ENCODE results near the gene TMEM171. TPM values are rescaled to one million over a fixed set of nuclear protein-coding genes. Genes with fewer than 3 reads are reported as not detected.

TMEM171 gene
- total RNA-seq, 1 donor from 2014 or later: not detected

GRCh38 chr5:73155271-73156222 lies 35.2 kb downstream of the TMEM171 start:
- ATAC-seq (no peak), DNase-seq (no peak)
- Histone ChIP-seq H3K9me3 (no peaks in the 10 kb centered on the region), H3K27ac (no peak overlapping the region), H3K36me3 (no peaks in the 10 kb centered on the region), H3K4me3 (no peak overlapping the region), H3K27me3 (ENCODE audit: low read depth) (peaks cover 12% of the 10 kb centered on the region), H3K4me1 (no peaks in the 10 kb centered on the region)
- no peak for TF ChIP-seq CTCF (IDR thresholded peaks at IDR 0.05)
- intact Hi-C loops (cut with DNase I): no loop called here

- H3K4me3 ChIP-seq: no peak overlapping the region
- DNase-seq (no peak), ATAC-seq (no peak)
- H3K9me3 ChIP-seq: no peaks in the 10 kb centered on the region
- no peak for TF ChIP-seq CTCF (IDR thresholded peaks at IDR 0.05)
- H3K36me3 ChIP-seq: no peaks in the 10 kb centered on the region
- peaks cover 20% of the 10 kb centered on the region for H3K27me3 ChIP-seq (ENCODE audit: low read depth)
- intact Hi-C loops (cut with DNase I): no loop called here
- H3K4me1 ChIP-seq: no peaks in the 10 kb centered on the region
- no peak overlapping the region for H3K27ac ChIP-seq
These were observed 37.3 kb downstream of the TMEM171 start for GRCh38 chr5:73157414-73158303.

- H3K27ac ChIP-seq: no peak overlapping the region
- ATAC-seq (no peak), DNase-seq (no peak)
- no peaks in the 10 kb centered on the region for H3K9me3 ChIP-seq
- H3K4me3 ChIP-seq: no peak overlapping the region
- intact Hi-C loops (cut with DNase I): no loop called here
- TF ChIP-seq CTCF (IDR thresholded peaks at IDR 0.05): no peak
- H3K27me3 ChIP-seq (ENCODE audit: low read depth): peaks cover 20% of the 10 kb centered on the region
- H3K4me1 ChIP-seq: no peaks in the 10 kb centered on the region
- H3K36me3 ChIP-seq: no peaks in the 10 kb centered on the region
These were observed 37.9 kb downstream of the TMEM171 start for GRCh38 chr5:73158313-73158712.

GRCh38 chr5:73160239-73160671 lies 39.9 kb downstream of the TMEM171 start:
- no peak for TF ChIP-seq CTCF (IDR thresholded peaks at IDR 0.05)
- Histone ChIP-seq H3K36me3 (no peaks in the 10 kb centered on the region), H3K27ac (no peak overlapping the region), H3K4me3 (no peak overlapping the region), H3K27me3 (ENCODE audit: low read depth) (peaks cover 20% of the 10 kb centered on the region), H3K9me3 (no peaks in the 10 kb centered on the region), H3K4me1 (no peaks in the 10 kb centered on the region)
- ATAC-seq: no peak
- intact Hi-C loops (cut with DNase I): no loop called here
- DNase-seq: no peak

GRCh38 chr5:73170522-73170921 lies 50.1 kb downstream of the TMEM171 start:
- DNase-seq (no peak), ATAC-seq (no peak)

More at GRCh38 chr5:73170522-73170921, 50.1 kb downstream of the TMEM171 start:
- intact Hi-C loops (cut with DNase I): no loop called here
- no peaks in the 10 kb centered on the region for H3K9me3 ChIP-seq
- H3K4me3 ChIP-seq: no peak overlapping the region
- peaks cover 8% of the 10 kb centered on the region for H3K27me3 ChIP-seq (ENCODE audit: low read depth)
- H3K27ac ChIP-seq: no peak overlapping the region
- no peaks in the 10 kb centered on the region for H3K4me1 ChIP-seq
- TF ChIP-seq CTCF (IDR thresholded peaks at IDR 0.05): peak; percentile 46
- no peaks in the 10 kb centered on the region for H3K36me3 ChIP-seq
